ENCODE measurements around the gene CLINT1.
A peak's percentile ranks its signal among the peaks of the same experiment; 100 is the strongest.

Gene CLINT1

DNA sequence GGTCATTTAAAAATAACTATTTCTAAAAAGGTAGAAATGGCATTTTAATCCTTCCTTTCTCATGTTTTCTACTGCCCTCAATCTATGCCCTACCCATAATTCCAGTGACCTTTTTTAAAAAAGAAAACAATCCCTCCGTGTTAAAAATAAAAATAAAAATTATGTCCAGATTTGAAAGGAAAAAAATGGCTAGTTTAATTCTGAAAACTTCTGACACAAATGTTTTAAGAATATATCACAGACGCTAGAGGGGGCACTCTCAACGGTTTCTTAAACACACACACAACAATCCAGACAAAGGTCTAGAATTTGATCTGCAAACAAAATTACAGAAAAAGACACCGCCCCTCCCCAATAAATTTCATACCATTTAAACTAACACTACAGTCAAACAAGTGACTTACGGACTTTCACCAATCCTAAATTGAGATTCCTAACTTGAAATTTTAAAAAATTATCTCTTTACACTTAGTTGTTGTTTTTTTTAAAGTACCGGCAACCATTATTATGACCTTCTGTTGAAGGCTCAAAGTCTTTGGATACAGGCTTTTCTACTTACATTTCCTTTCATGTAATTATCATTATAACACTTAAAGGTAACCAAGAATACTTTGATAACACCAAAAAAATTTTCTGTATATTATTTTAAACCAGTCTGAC lies 38.2 kb downstream of the CLINT1 start:
- peak; percentile 13 to 23 for DNase-seq

- no peak for DNase-seq
These were observed 39.3 kb downstream of the CLINT1 start for GRCh38 chr5:157819502-157820115.

- DNase-seq, result no peak
These were observed 40.6 kb downstream of the CLINT1 start for GRCh38 chr5:157818368-157818767.

- DNase-seq, result no peak
These were observed 41.0 kb downstream of the CLINT1 start for GRCh38 chr5:157817928-157818327.

- DNase-seq, result no peak
These were observed 41.6 kb downstream of the CLINT1 start for GRCh38 chr5:157817387-157817702.

DNA sequence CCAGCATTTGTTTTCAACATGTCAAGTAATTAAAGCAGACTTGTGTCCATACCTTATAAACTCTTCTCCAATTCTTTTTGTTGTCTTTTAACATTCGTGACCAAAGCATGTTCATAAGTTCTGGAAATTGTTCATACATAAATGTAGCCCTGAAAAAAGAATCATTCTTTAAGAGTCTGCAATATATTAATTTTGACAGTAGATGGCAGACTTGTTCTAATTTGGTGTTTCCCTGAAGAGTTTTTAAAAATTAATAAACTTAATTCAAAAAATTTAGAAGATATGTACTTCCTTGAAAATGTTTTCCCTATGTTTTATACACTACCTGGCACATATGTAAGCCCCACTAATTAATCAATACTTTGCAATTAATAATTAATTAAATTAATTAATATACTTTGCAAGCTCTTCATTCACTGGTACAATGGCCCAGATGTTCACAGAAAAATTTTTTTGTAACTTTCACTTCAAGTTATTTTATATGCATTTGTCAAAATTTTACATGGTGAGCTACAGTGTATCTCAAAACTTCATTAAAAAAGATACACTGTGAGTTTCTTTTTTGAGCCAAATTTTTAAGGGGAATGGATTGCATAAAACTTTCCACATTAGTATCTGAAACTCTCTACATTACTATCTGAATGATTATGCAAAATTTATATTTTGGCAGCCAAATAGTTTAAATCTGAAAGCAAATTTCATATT lies 42.1 kb downstream of the CLINT1 start:
- peak; percentile 43 to 52 for DNase-seq

DNA sequence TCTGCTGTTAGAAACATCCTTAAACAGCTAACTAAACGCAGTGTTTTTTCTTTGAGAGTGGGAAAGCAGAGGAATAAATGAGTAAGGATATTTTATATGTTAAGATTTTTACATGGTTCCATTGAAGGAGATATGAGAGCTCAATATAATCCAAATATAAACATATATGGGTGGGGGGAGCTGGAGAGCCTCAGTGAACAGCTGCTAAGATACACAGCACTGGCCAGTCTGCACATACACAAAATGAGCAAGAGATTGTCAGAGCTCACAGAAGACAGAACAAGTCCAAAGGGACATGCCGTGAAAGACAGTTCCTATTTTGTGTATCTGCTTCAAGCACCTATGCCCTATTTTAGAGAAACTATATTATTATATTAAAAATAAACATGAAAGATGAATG lies 46.9 kb downstream of the CLINT1 start:
- no peak for DNase-seq

GRCh38 chr5:157808043-157808442 lies 50.9 kb downstream of the CLINT1 start:
- no peak for DNase-seq

- no peak for DNase-seq
These were observed 56.2 kb downstream of the CLINT1 start for GRCh38 chr5:157802736-157803135.

GRCh38 chr5:157800137-157800536 lies 58.8 kb downstream of the CLINT1 start:
- no peak for DNase-seq

DNA sequence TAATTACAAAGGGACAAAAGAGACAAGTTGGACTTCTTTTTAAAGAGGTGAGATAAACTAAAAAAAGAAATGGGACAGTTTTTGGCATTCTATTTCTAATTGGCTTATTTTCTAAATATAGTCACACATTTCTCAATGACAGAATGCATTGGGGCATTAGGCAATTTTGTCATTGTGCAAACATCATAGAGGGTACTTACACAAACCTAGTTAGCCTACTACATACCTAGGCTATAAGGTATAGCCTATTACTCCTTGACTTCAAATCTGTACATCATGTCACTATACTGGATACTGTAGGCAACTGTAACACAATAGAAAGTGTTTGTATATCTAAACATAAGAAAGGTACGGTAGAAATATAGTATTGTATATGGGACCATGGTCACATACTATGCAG lies 59.4 kb downstream of the CLINT1 start:
- peak; percentile 27 to 36 for DNase-seq

- DNase-seq, result no peak
These were observed 65.6 kb downstream of the CLINT1 start for GRCh38 chr5:157793301-157793700.

GRCh38 chr5:157785801-157786200 lies 73.1 kb downstream of the CLINT1 start:
- DNase-seq, result no peak

GRCh38 chr5:157779221-157779620 lies 79.7 kb downstream of the CLINT1 start:
- no peak for DNase-seq

DNA sequence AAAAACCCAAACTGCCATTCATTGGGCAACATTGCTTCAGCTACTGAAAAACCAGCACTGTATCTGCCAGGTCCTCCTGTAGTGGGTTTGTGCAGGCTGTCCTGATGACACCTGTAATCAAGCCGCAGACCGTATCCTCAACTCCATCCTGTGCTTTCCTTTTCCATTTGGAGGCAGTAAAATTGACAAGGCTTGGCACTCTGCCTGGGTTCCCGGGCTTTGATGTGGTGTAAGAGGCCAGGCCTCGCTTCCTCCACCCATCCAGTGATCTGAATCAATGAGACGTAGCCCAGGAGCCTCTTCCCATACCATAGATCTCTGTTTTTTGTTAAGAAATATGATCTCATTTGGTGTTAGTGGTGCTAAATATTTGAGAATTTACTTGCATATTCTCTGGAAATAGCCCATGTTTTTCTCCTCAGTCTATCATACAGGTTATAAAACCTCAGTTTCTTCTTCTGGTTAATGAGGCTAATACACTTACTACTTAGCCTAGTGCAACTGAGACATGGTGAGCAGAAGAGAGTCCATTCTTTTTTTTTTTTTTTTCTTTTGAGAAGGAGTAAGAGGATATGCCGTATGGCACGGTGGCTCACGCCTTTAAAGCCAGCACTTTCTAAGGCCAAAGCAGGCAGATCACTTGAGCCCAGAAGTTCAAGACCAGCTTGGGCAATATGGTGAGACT lies 80.7 kb downstream of the CLINT1 start:
- no peak for DNase-seq

GRCh38 chr5:157772127-157772526 lies 86.8 kb downstream of the CLINT1 start:
- DNase-seq, result no peak

DNA sequence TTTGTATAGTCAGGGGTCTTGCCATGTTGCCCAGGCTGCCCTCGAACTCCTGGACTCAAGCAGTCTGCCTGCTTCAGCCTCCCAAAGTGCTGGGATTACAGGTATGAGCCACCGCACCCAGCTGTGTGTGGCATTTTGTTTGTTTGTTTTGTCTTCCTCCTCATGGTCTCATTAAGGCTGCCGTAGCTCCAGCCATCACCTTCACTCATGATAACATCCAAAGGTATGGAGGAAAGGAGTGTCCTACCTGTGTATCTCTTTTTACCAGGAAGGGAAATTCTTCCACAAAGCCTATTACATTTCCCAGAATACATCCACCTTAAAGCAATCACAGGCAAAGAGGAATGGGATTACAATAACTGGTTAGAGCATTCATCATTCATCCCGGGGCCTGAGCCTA lies 88.3 kb downstream of the CLINT1 start:
- DNase-seq, result no peak

DNA sequence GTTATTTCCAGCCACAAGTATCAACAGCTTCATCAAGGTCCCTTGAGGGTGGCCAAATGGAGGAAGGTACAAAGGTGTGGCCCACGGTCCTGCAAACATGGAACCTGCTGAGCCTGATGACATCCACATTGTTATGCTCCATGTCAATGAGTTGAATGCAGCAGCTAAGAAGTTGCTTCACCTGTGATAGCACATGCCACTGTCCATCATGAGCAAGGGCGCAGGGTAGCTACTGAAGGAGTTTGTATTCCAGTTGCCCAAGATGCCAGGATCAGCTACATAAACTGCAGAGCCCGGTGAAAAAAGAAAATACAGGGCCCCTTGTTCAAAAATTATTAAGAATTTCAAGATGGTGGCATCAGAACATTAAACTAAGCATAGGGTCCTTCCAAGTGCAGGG lies 91.3 kb downstream of the CLINT1 start:
- no peak for DNase-seq

GRCh38 chr5:157766902-157767301 lies 92.0 kb downstream of the CLINT1 start:
- DNase-seq, result no peak

DNA sequence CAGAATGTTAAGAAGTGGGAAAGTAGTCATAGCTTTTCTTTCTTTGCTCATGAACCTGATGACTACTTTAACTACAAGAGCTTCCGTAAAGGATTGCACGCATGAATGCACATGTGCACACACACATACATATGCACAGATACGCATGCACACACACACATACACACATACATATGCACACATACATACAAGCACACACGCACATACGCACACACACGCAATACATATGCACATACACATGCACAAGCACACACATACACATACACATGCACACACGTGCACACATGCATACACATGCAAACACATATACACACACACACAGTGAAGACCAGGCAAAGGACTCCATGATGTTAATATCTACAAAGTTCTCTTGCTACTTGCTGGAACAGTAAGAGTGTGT lies 92.5 kb downstream of the CLINT1 start:
- no peak for DNase-seq

- DNase-seq, result no peak
These were observed 94.4 kb downstream of the CLINT1 start for GRCh38 chr5:157764531-157764930.

DNA sequence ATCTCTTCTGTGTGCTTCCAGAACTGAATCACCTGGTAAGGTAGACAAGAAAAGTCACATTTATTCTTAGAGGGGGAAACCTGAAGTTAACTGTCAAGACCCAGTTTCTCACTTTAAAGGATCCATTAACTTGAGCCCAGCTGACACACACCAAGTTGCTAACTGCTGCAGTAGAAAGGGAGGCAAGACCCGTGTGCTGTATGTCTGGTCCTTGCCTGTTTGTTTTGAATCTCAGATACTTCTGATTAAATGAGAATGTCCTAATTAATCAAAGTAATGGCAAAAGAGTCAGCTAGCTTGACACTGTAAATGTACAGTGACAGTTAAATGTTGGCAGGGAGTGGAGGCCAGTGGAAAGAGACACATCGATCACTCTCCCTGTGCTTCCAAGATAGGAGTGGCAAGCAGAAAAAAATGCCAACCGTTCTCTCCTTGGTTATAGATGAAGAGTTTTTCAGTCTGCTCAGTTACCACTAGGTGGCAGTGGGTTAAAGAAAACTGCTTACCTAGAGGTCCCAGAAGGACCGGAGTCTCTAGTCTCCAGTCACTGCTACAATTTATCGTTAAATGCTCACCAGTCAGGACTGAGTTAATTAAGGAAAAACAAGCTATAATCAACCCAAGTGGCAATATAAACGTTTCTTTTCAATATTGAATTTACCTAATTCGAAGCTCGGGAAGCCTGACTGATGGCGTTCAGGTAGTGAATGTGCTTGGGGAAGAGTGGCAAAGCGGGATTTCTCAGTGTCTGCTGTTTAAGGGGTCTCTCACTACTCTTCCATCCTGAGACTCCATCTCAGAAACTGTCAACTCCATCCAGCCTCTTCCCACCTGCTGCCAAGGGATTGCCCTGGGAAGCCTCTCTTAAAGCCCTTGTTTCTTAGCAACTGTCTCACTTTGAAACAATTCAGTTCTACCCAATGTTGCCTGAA lies 97.0 kb downstream of the CLINT1 start:
- DNase-seq, result peak; percentile 52 to 63

- DNase-seq, result no peak
These were observed 100.2 kb downstream of the CLINT1 start for GRCh38 chr5:157758706-157759105.

Data from AML-193 (cell line).